ENCODE measurements around the gene SF3B4.

GRCh38 chr1:149977345-149977744 lies 49.7 kb upstream of the SF3B4 start:
- TF ChIP-seq CTCF (conservative IDR thresholded peaks at IDR 0.05; ENCODE audit: low read depth, low read length): no peak
- no peak for TF ChIP-seq EZH2phosphoT487 (IDR thresholded peaks at IDR 0.05; ENCODE audit: borderline replicate concordance, low read length)
